ENCODE results near the gene GALNT10. TPM values are rescaled to one million over a fixed set of nuclear protein-coding genes. Genes with fewer than 3 reads are reported as not detected.

Gene GALNT10
- total and polyA plus RNA-seq, 2 of the 8 experiments (the other 6 are each of a cell fraction or from before 2014, with no cell fraction given) = 4.6 to 15.5 TPM

- no peak for TF ChIP-seq SUZ12 (IDR thresholded peaks at IDR 0.05; ENCODE audit: low read length)
Observed at GRCh38 chr5:154207204-154207603, 16.7 kb downstream of the GALNT10 start (continued).
